Gastroesophageal sphincter (tissue), 3 donors: Measurements from ENCODE around the gene CDC45.

Source experiments
- POLR2A ChIP-seq, 2 donors: fragments of 450-650 bp; IDR thresholded peaks; one replicate each; pipeline ENCODE4 v1.6.1; 2017; ENCODE audit warnings: antibody characterized with exemption in 2 of 2, mild to moderate bottlenecking in 2 of 2, moderate library complexity in 1 of 2
- TF ChIP-seq, protein P1 (sequence below), 4 experiments: fragments of 200-600 bp in 2 of 4; fragments of 450-650 bp in 2 of 4; sonication (generic) in 1 of 4; IDR thresholded peaks; one replicate each; pipeline ENCODE4 v1.5.1; 2017 to 2019; ENCODE audit warnings: antibody characterized with exemption in 4 of 4, mild to moderate bottlenecking in 2 of 4, moderate library complexity in 2 of 4

DNA sequence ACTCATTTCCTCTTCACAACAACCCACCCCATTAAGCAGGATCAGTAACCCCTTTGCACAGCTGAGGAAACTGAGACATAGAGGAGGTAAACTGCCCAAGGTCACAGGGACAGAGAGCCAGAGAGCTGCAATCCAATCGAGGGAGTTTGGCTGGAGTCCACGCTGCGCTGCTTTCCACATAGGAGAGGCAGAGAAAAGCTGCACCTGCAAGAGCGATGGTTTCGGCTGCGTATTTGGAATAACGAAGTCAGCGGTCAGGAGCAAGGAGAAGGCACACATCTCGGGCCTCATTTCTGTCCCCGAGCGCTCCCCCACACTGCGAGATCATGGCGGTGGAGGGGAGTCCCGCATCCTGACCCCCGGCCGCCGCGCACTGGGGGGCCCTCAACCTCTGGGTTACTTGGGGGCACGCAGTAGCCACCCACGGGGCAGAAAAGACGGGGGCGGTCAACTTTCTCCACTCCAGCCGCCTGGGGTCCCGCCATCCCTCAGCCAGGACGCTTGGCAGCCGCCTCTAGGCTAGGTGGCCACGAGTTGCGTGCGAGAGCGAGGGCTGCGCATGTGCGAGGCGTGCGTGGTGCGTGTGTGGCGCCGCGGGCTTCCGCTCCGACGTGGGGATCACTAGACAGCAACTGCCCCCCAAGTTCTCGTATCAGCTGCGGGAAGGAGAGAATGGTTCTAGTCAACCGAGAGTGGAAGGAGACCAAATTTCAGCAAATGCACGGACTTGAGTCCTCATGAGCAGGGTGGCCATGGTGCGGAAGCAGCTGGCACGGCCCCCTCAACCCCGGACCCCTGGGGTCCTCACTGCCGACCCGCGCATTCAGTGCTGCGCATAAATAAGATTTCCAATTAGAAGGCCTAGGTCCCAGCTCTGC is 86.8 kb downstream of the CDC45 start:
- TF ChIP-seq, protein P1, sequence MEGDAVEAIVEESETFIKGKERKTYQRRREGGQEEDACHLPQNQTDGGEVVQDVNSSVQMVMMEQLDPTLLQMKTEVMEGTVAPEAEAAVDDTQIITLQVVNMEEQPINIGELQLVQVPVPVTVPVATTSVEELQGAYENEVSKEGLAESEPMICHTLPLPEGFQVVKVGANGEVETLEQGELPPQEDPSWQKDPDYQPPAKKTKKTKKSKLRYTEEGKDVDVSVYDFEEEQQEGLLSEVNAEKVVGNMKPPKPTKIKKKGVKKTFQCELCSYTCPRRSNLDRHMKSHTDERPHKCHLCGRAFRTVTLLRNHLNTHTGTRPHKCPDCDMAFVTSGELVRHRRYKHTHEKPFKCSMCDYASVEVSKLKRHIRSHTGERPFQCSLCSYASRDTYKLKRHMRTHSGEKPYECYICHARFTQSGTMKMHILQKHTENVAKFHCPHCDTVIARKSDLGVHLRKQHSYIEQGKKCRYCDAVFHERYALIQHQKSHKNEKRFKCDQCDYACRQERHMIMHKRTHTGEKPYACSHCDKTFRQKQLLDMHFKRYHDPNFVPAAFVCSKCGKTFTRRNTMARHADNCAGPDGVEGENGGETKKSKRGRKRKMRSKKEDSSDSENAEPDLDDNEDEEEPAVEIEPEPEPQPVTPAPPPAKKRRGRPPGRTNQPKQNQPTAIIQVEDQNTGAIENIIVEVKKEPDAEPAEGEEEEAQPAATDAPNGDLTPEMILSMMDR (IDR thresholded peaks at IDR 0.05) = no peak
- no peak for TF ChIP-seq POLR2A (IDR thresholded peaks at IDR 0.05)
